K562 (cell line): ENCODE results near the gene CBX1. TPM values are rescaled to one million over a fixed set of nuclear protein-coding genes. Genes with fewer than 3 reads are reported as not detected.

Experiments
- CTCF ChIP-seq, 3 experiments: IDR thresholded peaks in 2 of 3; conservative IDR thresholded peaks in 1 of 3; 2 replicates each; pipeline ENCODE4 v1.5.1; 2011 to 2012; ENCODE audit warnings: low read length in 3 of 3, mild to moderate bottlenecking in 3 of 3, control low read depth in 2 of 3, improper control_type of control experiment in 1 of 3, inconsistent platforms in 1 of 3, low read depth in 1 of 3, mixed read lengths in 1 of 3, moderate library complexity in 1 of 3; ENCODE audit not compliant: insufficient read depth in 2 of 3
- ERF ChIP-seq: fragments of 450-650 bp; formaldehyde crosslinking; IDR thresholded peaks from 2 replicates; pipeline ENCODE4 v1.4.0; 2020; ENCODE audit warnings: mild to moderate bottlenecking, mixed read lengths
- FOXA1 ChIP-seq: fragments of 450-650 bp; IDR thresholded peaks from 2 replicates; pipeline ENCODE4 v1.6.1; 2016; ENCODE audit warnings: mild to moderate bottlenecking, borderline replicate concordance
- HDAC8 ChIP-seq: fragments of 450-650 bp; IDR thresholded peaks from 2 replicates; pipeline ENCODE4 v1.6.1; 2016; ENCODE audit warnings: mild to moderate bottlenecking, missing genetic modification characterization, moderate library complexity, missing compliant biosample characterization
- NR2F6 ChIP-seq: fragments of 450-650 bp; formaldehyde crosslinking; IDR thresholded peaks from 2 replicates; pipeline ENCODE4 v1.4.0; 2020; ENCODE audit warnings: mild to moderate bottlenecking
- PCBP2 ChIP-seq: fragments of 200-400 bp; formaldehyde crosslinking; IDR thresholded peaks from 2 replicates; pipeline ENCODE4 v1.6.1; 2018; ENCODE audit warnings: low read length, low read depth, mild to moderate bottlenecking, moderate library complexity; ENCODE audit not compliant: poor library complexity, severe bottlenecking
- RBBP5 ChIP-seq: fragments of 200-600 bp; sonication (generic); IDR thresholded peaks from 2 replicates; pipeline ENCODE4 v1.6.1; 2012; ENCODE audit warnings: borderline replicate concordance, mild to moderate bottlenecking, low read length, control low read depth, inconsistent platforms; ENCODE audit not compliant: insufficient read depth, poor library complexity, severe bottlenecking
- RERE ChIP-seq: sonication (generic); formaldehyde crosslinking; IDR thresholded peaks from 2 replicates; pipeline ENCODE4 v1.8.0; 2023; ENCODE audit warnings: missing genetic modification reagents, mild to moderate bottlenecking, borderline replicate concordance
- ZC3H4 ChIP-seq: sonication (generic); formaldehyde crosslinking; IDR thresholded peaks from 2 replicates; pipeline ENCODE4 v1.9.0; 2021; ENCODE audit warnings: missing genetic modification reagents, borderline replicate concordance
- ZFP91 ChIP-seq: sonication (generic); formaldehyde crosslinking; IDR thresholded peaks from 2 replicates; pipeline ENCODE4 v1.8.0; 2022; ENCODE audit warnings: mild to moderate bottlenecking, missing genetic modification reagents
- ZMIZ1 ChIP-seq, 2 experiments: fragments of 150-350 bp in 1 of 2; IDR thresholded peaks; 2 replicates each; pipeline ENCODE4 v1.6.1; 2012 to 2016; ENCODE audit warnings: low read depth in 2 of 2, low read length in 2 of 2, mild to moderate bottlenecking in 1 of 2, moderate library complexity in 1 of 2
- ZNF507 ChIP-seq: conservative IDR thresholded peaks from 2 replicates; pipeline ENCODE4 v1.6.1; 2017; ENCODE audit warnings: missing genetic modification characterization, missing compliant biosample characterization
- ZNF561 ChIP-seq: fragments of 450-650 bp; formaldehyde crosslinking; conservative IDR thresholded peaks from 2 replicates; pipeline ENCODE4 v1.4.0; 2020; ENCODE audit warnings: mild to moderate bottlenecking, moderate library complexity
- polyA plus RNA-seq, 8 experiments: library from polyadenylated mRNA; depleted of rRNA in 4 of 8; stranded (reverse) in 5 of 8; unstranded in 3 of 8; fragments of >200 nt; fragmentation: Nextera tagmentation in 2 of 8; fragmentation: Illumina TruSeq in 1 of 8; extraction: Ambion mirVana in 2 of 8; extraction: Trizol in 1 of 8; gene quantifications; 2 replicates each; pipeline versions ENCODE4 v1.2.1 to v1.2.3, GENCODE V29; 2011 to 2014; ENCODE audit warnings: inconsistent platforms in 1 of 8, missing spikeins in 1 of 8
- total RNA-seq, 7 experiments: library from RNA; depleted of rRNA in 6 of 7; stranded (reverse); fragments of >200 nt in 6 of 7; fragmentation: Illumina TruSeq in 2 of 7; extraction: Trizol in 2 of 7; gene quantifications; 2 replicates each; pipeline versions ENCODE4 v1.2.1 to v1.2.3, GENCODE V29; 2011 to 2021; ENCODE audit warnings: low replicate concordance in 1 of 7

Gene CBX1
- total and polyA plus RNA-seq, 9 of the 15 experiments (the other 6 are each of a cell fraction or from before 2014, with no cell fraction given) = 10.6 to 95.7 (median 52.7) TPM

- TF ChIP-seq RERE (CRISPR knock-in tag) (no peak), ZC3H4 (CRISPR knock-in tag) (no peak), ERF (peak; percentile 87), ZFP91 (CRISPR knock-in tag) (no peak), CTCF (IDR thresholded peaks at IDR 0.05 in 2 of 3, conservative IDR thresholded peaks at IDR 0.05 in 1 of 3; ENCODE audit: insufficient read depth in 2 of 3, low read depth in 1 of 3, low read length in 3 of 3) (peak in 1 of 3 experiments; percentile 5; a peak in 1 of 6 replicates), NR2F6 (CRISPR knock-in tag) (no peak), ZNF561 (no peak), ZNF507 (tag) (no peak), FOXA1 (no peak), PCBP2 (no peak), RBBP5 (no peak), ZMIZ1 (IDR thresholded peaks at IDR 0.05; ENCODE audit: low read depth in 2 of 2, low read length in 2 of 2) (peak in 1 of 2 experiments; percentile 38; a peak in 1 of 4 replicates), HDAC8 (tag) (peak; percentile 91)
Measured at GRCh38 chr17:48047741-48048383, 53.4 kb downstream of the CBX1 start, which contains the start of gene NFE2L1 (continued).
